GM19395 (cell line): ENCODE data around the gene CDC45.

Experiments
- ATAC-seq: cut with Tn5 transposase; IDR thresholded peaks from one replicate; pipeline ENCODE4 v1.9.1; 2021; ENCODE audit warnings: mild to moderate bottlenecking, moderate library complexity; ENCODE audit not compliant: unreplicated experiment

CDC45 gene

DNA sequence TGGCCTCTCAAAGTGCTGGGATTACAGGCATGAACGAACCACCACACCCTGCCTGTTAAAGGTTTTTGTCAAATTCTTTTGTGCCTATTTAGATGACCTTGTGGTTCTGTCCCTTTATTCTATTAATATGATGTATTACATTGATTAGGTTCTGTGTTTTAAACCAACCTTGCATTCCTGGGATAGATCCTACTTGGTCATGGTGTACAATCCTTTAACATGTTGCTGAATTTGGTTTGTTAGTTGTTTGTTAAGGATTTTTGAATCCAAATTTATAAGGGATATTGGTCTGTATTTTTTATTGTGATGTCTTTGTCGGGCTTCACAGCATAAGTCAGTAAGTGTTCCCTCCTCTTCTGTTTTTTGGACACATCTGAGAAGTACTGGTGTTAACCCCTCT lies 73.5 kb downstream of the CDC45 start:
- ATAC-seq: no peak

DNA sequence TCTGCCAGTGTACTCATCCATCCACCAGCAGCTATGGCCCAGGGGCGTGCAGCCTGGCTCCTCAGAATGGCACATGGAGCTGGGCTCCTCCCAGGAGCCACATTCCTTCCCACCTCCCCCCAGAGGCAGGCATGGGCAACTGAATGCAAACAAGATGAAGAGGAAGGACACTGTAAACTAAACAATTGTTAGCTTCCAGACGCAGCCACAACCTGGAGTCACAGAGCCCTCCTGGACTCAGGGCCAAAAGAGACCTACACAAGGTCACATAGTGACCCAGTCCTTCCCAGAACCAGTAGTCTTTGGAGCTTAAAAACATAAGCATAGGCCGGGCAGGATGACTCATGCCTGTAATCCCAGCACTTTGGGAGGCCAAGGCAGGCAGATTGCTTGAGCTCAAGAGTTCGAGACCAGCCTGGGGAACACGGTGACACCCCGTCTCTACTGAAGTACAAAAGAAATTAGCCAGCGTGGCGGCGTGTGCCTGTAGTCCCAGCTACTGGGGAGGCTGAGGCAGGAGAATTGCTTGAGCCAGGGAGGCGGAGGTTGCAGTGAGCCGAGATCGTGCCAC lies 75.2 kb downstream of the CDC45 start:
- ATAC-seq: no peak

DNA sequence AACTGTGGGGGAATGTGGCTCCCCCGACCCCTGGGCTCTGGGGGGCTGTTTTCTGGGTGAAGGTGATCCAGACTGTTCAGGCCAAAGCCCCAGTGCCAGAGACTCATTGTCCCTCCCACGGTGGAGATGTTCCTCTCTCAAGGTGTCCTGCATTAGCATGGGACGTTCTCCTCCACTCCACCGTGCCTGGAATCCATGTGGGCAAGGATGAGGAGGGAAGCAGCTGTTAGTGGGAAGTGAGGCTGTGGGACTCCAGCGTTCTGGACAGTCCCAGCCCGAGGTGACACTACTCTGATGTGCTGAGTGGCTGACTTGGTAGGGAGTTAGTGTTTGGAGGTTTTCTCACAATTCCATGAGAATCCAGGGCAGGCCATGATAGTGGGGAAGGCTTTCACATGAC lies 75.9 kb downstream of the CDC45 start:
- no peak for ATAC-seq

DNA sequence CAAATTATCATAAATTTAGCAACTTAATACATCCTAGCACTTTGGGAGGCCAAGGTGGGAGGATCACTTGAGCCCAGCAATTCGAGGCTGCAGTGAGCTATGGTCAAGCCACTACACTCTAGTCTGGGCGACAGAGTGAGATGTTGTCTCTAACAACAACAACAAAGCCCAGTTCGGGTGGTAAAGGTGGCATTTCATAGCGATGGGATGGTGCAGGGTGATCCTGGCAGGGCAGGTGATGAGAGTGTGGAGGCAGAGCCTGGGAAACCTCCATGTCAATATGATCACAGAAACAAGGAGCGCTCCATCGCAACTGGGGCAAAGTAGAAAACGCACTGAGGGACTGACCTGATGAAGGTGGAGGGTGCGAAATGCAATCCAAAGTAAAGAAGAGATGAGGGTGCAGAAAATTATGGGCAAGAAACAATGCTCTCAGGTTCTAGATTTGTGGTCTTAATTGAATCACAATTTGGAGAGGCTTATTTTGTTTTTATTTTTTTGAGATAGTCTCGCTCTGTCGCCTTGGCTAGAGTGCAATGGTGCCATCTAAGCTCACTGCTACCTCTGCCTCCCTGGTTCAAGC lies 77.3 kb downstream of the CDC45 start:
- no peak for ATAC-seq

DNA sequence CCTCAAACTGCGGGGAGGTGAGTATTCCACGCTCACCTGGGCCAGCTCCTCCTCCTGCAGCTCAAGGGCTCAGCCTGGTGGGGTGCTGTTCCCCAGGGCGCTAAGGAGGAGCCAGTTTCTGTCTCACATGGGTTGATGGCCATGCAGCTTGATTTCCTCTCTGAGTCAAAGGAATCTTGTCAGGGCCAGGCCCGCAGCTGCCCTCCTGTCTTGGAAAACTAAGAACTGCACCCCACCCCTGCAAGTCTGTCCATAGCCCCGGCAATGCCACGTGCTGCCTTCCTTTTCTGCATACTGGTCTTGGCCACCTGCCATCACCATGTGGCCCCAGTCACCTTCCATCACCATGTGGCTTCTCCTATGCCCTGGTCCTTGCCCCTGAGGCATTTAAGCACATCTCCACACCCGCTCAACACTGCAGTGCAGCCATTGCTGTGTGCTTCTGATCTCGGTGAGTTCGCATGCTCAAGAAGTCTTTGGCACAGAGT lies 79.6 kb downstream of the CDC45 start:
- no peak for ATAC-seq

DNA sequence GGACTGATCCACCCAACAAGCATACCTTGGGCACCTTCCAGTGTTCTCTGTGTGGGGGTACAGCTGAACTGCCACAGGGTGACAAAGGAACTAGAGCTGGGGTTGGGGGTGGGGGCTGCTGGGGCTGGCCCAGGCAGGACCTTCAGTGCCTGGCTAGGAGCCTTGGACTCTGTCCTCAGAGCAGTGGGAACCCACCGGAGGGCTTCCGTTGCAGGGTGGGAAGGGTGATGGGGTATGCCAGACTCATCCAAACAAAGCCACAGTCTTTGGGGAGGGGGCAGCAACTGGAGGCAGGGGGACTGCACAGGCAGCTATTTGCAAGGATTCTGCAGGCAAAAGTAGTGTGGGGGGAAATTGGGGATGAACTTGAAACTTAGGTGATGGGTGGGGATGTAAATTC lies 80.2 kb downstream of the CDC45 start:
- no peak for ATAC-seq

DNA sequence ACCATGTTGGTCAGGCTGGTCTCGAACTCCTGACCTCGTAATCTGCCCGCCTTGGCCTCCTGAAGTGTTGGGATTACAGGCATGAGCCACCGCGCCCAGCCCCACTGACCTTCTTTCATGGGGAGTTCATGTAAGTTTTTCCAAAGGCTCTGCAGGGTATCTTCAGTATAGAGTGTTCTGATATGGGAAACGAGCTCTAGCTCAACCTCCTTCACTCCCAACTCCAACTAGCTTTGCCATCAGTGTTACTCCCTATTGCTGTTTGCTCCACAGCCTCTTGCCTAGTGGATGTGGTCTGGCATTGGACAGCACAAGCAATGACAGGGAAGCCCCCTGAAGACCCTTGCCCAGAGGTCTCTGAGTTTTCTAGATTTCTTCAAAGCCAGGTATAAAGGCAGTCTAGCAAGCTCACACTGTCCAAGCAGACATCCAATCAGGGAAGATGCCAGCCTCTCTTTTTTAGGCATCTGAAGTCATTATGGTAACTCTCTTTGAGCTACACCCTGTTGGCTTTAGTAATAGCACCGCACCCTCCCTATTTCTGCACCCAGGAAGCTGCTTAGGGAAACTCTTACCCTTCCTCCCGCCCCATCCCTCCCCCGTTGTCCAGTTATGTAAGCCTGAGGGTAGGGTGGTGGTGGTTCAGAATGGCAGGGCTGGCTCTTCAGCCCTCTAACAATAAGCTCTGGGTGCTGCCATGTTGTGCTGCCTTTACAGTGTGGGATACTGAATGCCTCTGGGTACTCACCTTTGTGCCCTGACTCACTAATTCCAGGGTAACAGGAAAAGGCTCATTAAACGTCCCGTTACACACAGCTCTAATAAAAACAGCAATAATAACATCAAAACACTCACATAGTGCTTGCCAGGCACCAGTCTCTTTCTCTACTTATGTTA lies 85.9 kb downstream of the CDC45 start:
- no peak for ATAC-seq

DNA sequence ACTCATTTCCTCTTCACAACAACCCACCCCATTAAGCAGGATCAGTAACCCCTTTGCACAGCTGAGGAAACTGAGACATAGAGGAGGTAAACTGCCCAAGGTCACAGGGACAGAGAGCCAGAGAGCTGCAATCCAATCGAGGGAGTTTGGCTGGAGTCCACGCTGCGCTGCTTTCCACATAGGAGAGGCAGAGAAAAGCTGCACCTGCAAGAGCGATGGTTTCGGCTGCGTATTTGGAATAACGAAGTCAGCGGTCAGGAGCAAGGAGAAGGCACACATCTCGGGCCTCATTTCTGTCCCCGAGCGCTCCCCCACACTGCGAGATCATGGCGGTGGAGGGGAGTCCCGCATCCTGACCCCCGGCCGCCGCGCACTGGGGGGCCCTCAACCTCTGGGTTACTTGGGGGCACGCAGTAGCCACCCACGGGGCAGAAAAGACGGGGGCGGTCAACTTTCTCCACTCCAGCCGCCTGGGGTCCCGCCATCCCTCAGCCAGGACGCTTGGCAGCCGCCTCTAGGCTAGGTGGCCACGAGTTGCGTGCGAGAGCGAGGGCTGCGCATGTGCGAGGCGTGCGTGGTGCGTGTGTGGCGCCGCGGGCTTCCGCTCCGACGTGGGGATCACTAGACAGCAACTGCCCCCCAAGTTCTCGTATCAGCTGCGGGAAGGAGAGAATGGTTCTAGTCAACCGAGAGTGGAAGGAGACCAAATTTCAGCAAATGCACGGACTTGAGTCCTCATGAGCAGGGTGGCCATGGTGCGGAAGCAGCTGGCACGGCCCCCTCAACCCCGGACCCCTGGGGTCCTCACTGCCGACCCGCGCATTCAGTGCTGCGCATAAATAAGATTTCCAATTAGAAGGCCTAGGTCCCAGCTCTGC lies 86.8 kb downstream of the CDC45 start:
- no peak for ATAC-seq

DNA sequence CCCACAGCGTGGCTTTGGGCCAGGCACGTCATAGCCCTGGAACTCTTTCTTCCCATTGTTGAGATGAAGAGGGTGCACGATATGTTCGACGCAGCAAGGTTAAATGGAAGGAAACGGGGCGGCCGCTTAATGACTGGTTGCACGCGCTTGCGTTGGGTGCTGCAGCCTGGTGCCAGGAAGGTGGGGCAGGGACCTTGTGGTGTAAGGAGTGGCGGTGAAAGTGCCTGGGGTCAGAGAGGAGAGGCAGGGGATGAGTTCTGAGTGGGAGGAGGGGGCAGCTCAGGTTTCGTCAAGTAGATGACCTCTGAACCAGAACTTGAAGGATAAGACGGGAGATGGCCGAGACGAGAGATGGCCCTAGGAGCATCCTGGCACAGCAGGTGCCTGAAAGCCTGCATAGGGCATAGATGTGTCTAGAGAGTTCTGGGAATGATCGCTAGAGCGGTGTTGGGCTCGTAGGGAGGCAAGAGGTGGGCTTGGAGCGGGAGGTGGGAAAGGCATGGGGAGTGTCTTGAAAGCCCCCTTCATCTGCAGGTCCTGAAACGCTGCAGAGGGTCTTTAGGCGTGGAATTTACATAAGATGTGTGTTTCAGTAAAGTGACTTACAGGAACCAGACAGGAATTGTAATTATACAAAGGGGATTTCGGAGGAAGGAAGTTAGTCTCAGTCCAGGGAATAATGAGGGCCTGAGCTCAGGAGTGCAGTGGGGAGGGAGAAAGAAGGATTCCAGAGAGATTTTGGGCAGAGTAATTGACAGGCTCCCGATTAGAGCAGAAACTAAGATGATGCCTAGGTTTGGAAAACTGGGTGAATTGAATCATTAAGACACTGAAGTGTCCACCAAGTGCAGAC lies 87.7 kb downstream of the CDC45 start:
- ATAC-seq: no peak

DNA sequence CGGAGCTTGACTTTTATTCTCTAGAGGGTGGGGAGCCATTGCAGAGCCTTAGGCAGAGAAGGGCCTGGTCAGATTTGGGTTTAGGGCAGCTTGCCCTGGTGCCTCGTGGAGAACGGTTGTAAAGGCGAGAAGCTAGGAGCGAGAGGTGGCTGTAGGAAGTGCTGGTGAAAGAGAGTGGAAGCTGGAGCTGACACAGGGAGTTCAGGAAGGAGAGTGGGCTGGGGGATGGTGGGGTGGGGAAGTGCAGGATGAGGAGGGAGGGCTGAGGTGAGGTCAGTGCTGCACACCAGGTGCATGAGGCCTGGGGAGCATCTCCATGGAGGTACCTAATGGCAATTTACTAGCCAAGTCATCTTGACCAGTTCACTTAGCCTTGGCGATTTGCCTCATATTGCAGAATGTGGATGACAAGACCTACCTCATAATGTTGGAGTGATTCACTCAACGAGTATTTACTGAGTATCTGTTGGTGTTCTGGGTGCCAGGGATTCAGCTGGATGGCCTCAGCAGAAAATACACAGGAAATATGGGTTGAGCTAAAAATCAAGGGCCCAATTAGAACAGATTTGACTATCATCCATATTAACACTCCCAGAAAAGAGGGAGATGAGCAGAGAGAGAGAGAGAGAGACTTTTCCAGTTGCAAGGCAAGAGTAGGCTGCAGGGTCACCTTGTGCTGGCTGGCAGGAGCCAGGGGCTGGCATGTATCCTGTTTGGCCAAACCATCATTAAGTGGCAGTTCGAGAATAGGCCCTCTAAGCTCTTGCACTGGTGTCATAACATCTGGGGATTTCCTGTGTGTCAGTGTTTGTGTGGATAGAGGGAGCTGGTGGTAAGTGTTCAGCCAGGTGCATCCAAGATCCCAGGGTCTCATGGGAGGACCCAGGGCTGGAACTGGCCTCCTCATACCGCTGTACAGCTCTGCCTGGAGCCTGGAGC lies 88.9 kb downstream of the CDC45 start:
- no peak for ATAC-seq

DNA sequence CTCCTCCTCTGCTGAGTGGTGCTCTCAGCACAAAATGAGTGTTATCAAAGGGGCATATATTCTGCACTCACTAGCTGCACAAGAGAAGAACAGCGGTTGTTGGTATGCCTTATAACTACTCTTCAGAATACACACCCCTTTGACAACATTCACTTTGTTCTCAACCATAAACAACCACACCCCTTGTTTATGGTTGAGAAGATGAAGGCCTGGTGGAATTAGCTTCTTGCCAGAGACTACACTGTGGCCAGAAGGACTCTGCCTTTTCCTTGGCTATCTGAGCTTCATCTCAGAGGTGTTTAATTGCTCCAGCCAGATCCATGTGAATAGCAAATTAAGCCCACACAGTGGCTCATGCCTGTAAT lies 89.5 kb downstream of the CDC45 start:
- no peak for ATAC-seq

DNA sequence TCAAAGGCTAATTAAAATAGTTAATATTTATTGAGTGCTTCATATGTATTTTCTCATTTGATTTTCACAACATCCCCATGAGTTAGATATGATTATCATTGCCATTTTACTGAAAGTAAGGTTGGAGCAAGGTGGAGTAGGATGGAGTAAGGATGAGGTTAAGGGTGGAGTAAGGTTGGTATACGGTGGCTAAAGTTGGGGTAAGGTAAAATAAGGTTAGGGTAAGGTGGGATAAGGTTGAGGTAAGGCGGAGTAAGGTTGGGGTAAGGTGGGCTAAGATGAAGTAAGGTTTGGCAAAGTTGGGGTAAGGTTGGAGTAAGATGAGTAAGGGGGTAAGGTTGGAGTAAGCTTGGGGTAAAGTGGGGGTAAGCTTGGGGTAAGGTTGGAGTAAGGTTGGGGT lies 90.3 kb downstream of the CDC45 start:
- ATAC-seq: no peak
